ENCODE results near the gene RIPK4. TPM values are rescaled to one million over a fixed set of nuclear protein-coding genes. Genes with fewer than 3 reads are reported as not detected.

Gene RIPK4
- total and polyA plus RNA-seq, 2 donors (not counting 1 experiment from before 2014, with no cell fraction given): not detected

- ChIA-PET CTCF (no interaction called here), POLR2A (no interaction called here)
- Histone ChIP-seq H3K9me3 (ENCODE audit: control extremely low read depth in 1 of 3, control insufficient read depth in 2 of 3, insufficient read depth in 1 of 3, low read length in 2 of 3) (peaks cover 0 to 16% (median 0%) of the 10 kb centered on the region in 3 donors), H3K9ac (ENCODE audit: low read length) (no peak overlapping the region), H2AFZ (ENCODE audit: insufficient read depth, low read depth, low read length, poor library complexity, severe bottlenecking) (no peak overlapping the region), H3K4me1 (ENCODE audit: control insufficient read depth in 2 of 2, insufficient read depth in 2 of 2, low read length in 2 of 2) (no peaks in the 10 kb centered on the region), H3K4me3 (ENCODE audit: control extremely low read depth in 1 of 5, extremely low read depth in 1 of 5, insufficient read depth in 1 of 5, low read depth in 2 of 5, low read length in 4 of 5) (no peak overlapping the region), H3K79me2 (ENCODE audit: control insufficient read depth, insufficient read depth, low read length) (no peaks in the 10 kb centered on the region), H4K20me1 (ENCODE audit: control insufficient read depth, insufficient read depth, low read length, poor library complexity, severe bottlenecking) (no peaks in the 10 kb centered on the region), H3K4me2 (replicated peaks; ENCODE audit: low read depth, low read length, poor library complexity, severe bottlenecking) (no peak overlapping the region), H3K36me3 (replicated peaks in 1 of 2; ENCODE audit: control extremely low read depth in 1 of 2, control insufficient read depth in 1 of 2, extremely low read depth in 1 of 2, insufficient read depth in 2 of 2, low read length in 1 of 2) (no peaks in the 10 kb centered on the region), H3K27ac (ENCODE audit: low read length in 2 of 2) (no peak overlapping the region), H3K27me3 (replicated peaks in 1 of 4; ENCODE audit: control extremely low read depth in 1 of 4, control insufficient read depth in 3 of 4, insufficient read depth in 4 of 4, low read length in 3 of 4) (no peaks in the 10 kb centered on the region)
- ATAC-seq (ENCODE audit: low read depth) (no peak), DNase-seq (no peak)
- Mint-ChIP-seq H3K27ac (no peak overlapping the region), H3K9me3 (ENCODE audit: insufficient read depth) (no peaks in the 10 kb centered on the region), H3K27me3 (peaks cover 25% of the 10 kb centered on the region), H3K4me3 (no peak overlapping the region), H3K4me1 (no peaks in the 10 kb centered on the region)
- WGBS (ENCODE audit: insufficient coverage): 93% methylated on average over 41 of the region's 41 CpGs
- TF ChIP-seq, protein P1, sequence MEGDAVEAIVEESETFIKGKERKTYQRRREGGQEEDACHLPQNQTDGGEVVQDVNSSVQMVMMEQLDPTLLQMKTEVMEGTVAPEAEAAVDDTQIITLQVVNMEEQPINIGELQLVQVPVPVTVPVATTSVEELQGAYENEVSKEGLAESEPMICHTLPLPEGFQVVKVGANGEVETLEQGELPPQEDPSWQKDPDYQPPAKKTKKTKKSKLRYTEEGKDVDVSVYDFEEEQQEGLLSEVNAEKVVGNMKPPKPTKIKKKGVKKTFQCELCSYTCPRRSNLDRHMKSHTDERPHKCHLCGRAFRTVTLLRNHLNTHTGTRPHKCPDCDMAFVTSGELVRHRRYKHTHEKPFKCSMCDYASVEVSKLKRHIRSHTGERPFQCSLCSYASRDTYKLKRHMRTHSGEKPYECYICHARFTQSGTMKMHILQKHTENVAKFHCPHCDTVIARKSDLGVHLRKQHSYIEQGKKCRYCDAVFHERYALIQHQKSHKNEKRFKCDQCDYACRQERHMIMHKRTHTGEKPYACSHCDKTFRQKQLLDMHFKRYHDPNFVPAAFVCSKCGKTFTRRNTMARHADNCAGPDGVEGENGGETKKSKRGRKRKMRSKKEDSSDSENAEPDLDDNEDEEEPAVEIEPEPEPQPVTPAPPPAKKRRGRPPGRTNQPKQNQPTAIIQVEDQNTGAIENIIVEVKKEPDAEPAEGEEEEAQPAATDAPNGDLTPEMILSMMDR (IDR thresholded peaks at IDR 0.05): no peak
- no peak for TF ChIP-seq EZH2 (IDR thresholded peaks at IDR 0.05; ENCODE audit: borderline replicate concordance, insufficient read depth, low read depth, low read length, poor library complexity, severe bottlenecking)
- intact Hi-C loops (cut with micrococcal nuclease): no loop called here
Measured at GRCh38 chr21:41740604-41741252, 26.1 kb downstream of the RIPK4 start.

DNA sequence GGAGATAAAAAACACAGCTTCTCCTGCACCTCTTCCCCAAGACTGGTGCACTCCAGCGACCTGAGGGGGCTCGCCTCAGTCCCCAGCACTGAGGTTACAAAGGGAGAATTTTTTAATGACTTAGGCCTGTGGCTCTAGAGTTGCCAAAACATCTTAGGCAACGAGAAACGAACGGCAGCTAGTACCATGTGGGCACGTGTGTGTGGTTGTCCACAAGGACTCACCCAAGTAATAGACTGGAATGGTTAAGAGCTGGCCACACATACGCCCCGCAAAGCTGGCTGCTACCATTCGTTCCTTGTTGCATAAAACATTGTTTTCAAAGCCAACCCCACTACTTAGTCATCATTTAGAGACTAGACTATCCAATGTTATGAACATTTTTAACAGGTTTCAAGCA lies 26.9 kb downstream of the RIPK4 start:
- Histone ChIP-seq H3K27ac (ENCODE audit: low read length in 2 of 2) (no peak overlapping the region), H3K4me3 (ENCODE audit: control extremely low read depth in 1 of 5, extremely low read depth in 1 of 5, insufficient read depth in 1 of 5, low read depth in 2 of 5, low read length in 4 of 5) (no peak overlapping the region), H3K9me3 (ENCODE audit: control extremely low read depth in 1 of 3, control insufficient read depth in 2 of 3, insufficient read depth in 1 of 3, low read length in 2 of 3) (peaks cover 0 to 16% (median 0%) of the 10 kb centered on the region in 3 donors), H2AFZ (ENCODE audit: insufficient read depth, low read depth, low read length, poor library complexity, severe bottlenecking) (no peak overlapping the region), H3K4me1 (ENCODE audit: control insufficient read depth in 2 of 2, insufficient read depth in 2 of 2, low read length in 2 of 2) (no peaks in the 10 kb centered on the region), H3K4me2 (replicated peaks; ENCODE audit: low read depth, low read length, poor library complexity, severe bottlenecking) (no peak overlapping the region), H4K20me1 (ENCODE audit: control insufficient read depth, insufficient read depth, low read length, poor library complexity, severe bottlenecking) (no peaks in the 10 kb centered on the region), H3K36me3 (replicated peaks in 1 of 2; ENCODE audit: control extremely low read depth in 1 of 2, control insufficient read depth in 1 of 2, extremely low read depth in 1 of 2, insufficient read depth in 2 of 2, low read length in 1 of 2) (no peaks in the 10 kb centered on the region), H3K79me2 (ENCODE audit: control insufficient read depth, insufficient read depth, low read length) (no peaks in the 10 kb centered on the region), H3K27me3 (replicated peaks in 1 of 4; ENCODE audit: control extremely low read depth in 1 of 4, control insufficient read depth in 3 of 4, insufficient read depth in 4 of 4, low read length in 3 of 4) (no peaks in the 10 kb centered on the region), H3K9ac (ENCODE audit: low read length) (no peak overlapping the region)
- Mint-ChIP-seq H3K4me3 (no peak overlapping the region), H3K9me3 (ENCODE audit: insufficient read depth) (no peaks in the 10 kb centered on the region), H3K27me3 (peaks cover 24% of the 10 kb centered on the region), H3K4me1 (no peaks in the 10 kb centered on the region), H3K27ac (no peak overlapping the region)
- intact Hi-C loops (cut with micrococcal nuclease): no loop called here
- ChIA-PET POLR2A (no interaction called here), CTCF (no interaction called here)
- TF ChIP-seq EZH2 (IDR thresholded peaks at IDR 0.05; ENCODE audit: borderline replicate concordance, insufficient read depth, low read depth, low read length, poor library complexity, severe bottlenecking): no peak
- TF ChIP-seq, protein P1 (IDR thresholded peaks at IDR 0.05): no peak
- DNase-seq (no peak), ATAC-seq (ENCODE audit: low read depth) (no peak)
- 90% methylated on average over 3 of the region's 9 CpGs for WGBS (ENCODE audit: insufficient coverage)

All from B cell (primary cell).